GM12865 (cell line): ENCODE data around the gene CCAR1.
"Not testable (repeated sequence)": the region's sequence is repeated elsewhere in the genome, so short reads cannot be mapped to it uniquely, and the experiment has no call there.

Experiments
- DNase-seq: peaks from one replicate; pipeline ENCODE4 v3.0.0; 2010; ENCODE audit warnings: low read depth
- H3K4me3 ChIP-seq: 2 replicates; pipeline ENCODE4 v1.5.1; 2011; ENCODE audit warnings: mild to moderate bottlenecking, low read depth, low read length, control low read depth
- TF ChIP-seq, protein P1 (sequence below): IDR thresholded peaks from 2 replicates; pipeline ENCODE4 v1.5.1; 2011; ENCODE audit warnings: low read length, control low read depth, low read depth, inconsistent platforms; ENCODE audit not compliant: insufficient read depth; ENCODE audit errors: missing control alignments

The CCAR1 gene

DNA sequence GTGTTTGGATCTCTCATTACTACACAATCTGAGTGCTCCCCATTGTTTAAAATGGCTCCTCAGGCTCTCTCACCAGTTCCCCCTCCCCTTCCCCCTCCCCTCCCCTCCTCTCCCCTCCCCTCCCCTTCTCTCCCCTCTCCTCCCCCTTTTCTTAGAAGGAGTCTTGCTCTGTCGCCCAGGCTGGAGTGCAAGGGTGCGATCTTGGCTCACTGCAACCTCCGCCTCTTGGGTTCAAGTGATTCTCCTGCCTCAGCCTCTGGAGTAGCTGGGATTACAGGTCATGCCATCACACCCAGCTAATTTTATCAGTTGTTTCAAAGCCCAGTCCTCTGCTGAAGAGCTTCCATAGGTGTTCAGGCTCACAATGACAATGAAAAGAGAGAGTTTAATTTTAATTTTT lies 3.6 kb upstream of the CCAR1 start:
- no peak for DNase-seq
- no peak overlapping the region for H3K4me3 ChIP-seq
- TF ChIP-seq, protein P1, sequence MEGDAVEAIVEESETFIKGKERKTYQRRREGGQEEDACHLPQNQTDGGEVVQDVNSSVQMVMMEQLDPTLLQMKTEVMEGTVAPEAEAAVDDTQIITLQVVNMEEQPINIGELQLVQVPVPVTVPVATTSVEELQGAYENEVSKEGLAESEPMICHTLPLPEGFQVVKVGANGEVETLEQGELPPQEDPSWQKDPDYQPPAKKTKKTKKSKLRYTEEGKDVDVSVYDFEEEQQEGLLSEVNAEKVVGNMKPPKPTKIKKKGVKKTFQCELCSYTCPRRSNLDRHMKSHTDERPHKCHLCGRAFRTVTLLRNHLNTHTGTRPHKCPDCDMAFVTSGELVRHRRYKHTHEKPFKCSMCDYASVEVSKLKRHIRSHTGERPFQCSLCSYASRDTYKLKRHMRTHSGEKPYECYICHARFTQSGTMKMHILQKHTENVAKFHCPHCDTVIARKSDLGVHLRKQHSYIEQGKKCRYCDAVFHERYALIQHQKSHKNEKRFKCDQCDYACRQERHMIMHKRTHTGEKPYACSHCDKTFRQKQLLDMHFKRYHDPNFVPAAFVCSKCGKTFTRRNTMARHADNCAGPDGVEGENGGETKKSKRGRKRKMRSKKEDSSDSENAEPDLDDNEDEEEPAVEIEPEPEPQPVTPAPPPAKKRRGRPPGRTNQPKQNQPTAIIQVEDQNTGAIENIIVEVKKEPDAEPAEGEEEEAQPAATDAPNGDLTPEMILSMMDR, result no peak

DNA sequence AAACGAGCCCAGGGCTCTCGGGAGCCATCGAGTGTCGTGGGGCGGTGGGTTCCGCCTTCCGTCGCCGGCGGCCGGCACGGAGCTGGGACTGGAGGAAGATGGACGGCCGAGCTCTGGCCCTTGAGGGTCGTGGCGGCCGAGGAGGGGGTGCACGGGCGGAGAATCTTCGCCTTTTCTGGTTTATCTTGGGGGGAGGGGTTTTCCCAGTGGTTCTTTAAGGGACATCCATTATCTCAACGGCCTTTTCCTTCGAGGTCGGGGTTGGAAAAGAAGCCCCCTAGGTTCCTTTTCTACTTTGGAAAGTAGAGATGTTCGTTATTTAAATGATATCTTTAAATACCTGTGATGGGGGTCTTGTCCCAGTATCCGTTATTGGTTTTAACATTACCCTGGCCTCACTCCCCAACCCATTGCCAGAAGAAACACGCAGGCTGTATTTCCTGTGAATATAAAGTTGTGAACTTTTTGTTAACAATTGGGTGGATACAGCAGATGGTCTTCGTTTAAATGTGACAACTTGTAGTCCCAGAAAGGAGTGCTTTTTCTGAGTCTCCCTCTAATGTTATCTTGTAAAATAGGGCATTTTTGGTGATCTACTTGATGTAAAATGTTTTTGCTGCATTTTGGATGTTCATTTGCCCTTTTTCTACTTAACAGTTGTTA lies 765 bp downstream of the CCAR1 start:
- TF ChIP-seq, protein P1, result no peak
- peak; percentile 8 for DNase-seq
- H3K4me3 ChIP-seq, result peak overlapping the region; percentile 83

DNA sequence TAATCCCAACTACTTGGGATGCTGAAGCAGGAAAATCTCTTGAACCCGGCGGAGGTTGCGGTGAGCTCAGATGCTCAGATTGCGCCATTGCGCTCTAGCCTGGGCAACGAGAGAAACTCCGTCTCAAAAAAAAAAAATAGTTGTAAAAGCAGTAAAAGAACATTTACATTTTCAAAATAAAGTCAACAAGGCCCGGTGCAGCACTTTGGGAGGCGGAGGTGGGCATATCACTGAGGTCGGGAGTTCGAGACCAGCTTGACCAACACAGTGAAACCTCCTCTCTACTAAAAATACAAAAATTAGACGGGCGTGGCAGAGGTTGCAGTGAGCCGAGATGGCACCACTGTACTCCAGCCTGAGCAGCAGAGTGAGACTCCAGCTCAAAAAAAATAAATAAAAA lies 4.0 kb downstream of the CCAR1 start:
- H3K4me3 ChIP-seq, result no peak overlapping the region
- TF ChIP-seq, protein P1, result no peak
- DNase-seq, result no peak

DNA sequence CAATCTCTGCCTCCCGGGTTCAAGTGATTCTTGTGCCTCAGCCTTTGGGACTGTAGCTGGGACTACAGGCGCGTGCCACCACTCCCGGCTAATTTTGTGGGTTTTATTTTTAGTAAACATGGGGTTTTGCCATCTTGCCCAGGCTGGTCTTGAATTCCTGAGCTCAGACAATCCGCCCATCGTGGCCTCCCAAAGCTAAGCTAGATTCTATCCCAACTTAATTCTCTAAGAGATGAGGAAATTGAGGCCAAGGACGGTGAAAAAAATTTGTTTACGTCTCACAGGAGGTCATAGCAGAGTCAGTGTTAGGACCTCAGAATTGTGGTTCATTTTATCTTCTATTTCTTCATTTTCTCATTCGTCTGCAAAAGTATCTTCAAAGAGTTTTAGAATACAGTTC lies 6.1 kb downstream of the CCAR1 start:
- no peak overlapping the region for H3K4me3 ChIP-seq
- no peak for DNase-seq
- TF ChIP-seq, protein P1, result no peak

DNA sequence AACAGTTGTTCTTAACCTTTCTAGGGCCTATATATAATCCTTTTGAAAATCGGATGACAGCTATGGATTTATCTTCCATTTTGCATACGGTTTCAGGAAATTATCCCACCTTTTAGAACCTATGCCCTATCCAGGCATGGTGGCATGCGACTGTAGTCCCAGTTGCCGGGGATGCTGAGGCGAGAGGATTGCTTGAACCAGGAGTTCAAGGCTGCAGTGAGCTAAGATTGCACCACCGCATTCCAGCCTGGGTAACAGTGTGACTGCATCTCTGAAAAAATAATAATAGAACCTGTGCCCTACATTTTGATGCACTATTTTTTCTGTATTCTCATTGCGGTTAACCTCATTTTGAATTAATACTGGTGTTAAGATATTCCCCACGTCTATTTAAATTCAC lies 11.6 kb downstream of the CCAR1 start:
- TF ChIP-seq, protein P1, result no peak
- no peak overlapping the region for H3K4me3 ChIP-seq
- DNase-seq, result no peak

DNA sequence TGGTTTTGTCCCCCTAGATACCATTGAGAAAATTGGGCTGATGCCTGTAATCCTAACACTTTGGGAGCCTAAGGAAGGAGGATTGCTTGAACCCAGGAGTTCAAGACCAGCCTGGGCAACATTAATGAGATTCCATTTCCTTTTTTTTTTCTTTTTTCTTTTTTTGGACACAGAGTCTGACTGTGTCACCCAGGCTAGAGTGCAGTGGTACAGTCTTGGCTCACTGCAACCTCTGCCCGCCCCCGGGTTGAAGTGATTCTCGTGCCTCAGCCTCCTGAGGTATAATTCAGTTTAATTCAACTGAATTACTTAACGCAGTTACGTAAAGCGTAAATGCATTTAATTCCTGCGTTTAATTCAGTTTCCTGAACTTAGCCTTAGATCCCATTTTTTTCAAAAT lies 13.3 kb downstream of the CCAR1 start:
- DNase-seq, result no peak
- TF ChIP-seq, protein P1, result no peak
- no peak overlapping the region for H3K4me3 ChIP-seq

DNA sequence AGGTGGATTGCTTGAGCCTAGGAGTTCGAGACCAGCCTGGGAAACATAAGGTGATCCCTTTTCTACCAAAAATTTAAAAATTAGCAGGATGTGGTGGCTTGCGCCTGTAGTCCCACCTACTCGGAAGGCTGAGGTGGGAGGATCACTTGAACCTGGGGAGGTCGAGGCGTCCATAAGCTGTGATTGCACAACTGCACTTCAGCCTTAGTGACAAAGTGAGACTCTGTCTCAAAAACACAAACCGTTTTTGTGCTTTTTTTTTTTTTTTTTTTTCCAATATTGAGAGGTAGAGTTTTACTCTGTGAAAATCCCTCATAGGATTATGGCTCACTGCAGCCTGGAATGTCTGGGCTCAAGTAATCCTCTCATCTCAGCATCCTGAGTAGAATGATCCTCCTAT lies 14.1 kb downstream of the CCAR1 start:
- TF ChIP-seq, protein P1, result no peak
- no peak for DNase-seq
- H3K4me3 ChIP-seq, result no peak overlapping the region

DNA sequence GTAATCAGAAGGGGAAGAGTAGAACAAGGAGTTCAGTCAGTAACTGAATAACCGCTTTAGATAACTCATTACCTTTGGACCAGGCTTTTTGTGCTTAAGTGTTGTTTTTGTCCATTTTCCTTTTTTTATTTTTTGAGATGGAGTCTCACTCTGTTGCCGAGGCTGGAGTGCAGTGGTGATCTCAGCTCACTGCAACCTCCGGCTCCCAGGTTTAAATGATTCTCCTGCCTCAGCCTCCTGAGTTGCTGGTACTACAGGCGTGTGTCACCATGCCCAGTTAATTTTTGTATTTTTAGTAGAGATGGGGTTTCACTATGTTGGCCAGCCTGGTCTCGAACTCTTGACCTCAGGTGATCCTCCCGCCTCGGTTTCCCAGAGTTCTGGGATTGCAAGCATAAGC lies 14.7 kb downstream of the CCAR1 start:
- H3K4me3 ChIP-seq, DNase-seq: not testable (repeated sequence)

DNA sequence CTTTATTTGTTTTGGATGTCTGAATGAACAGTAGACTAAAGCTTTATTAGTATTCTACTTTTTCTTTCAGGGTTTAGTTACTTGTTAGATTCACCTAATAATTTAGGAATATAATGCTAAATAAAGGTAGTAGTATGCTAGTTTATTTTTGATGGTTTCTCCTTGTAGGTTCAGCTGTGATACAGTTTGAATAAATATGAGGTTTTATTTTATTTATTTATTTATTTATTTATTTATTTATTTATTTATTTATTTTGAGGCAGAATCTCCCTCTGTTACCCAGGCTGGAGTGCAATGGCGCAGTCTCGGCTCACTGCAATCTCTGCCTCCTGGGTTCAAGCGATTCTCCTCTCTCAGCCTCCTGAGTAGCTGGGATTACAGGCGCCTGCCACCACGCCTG lies 19.6 kb downstream of the CCAR1 start:
- not testable (repeated sequence) for DNase-seq

More for the DNA sequence above, 19.6 kb downstream of the CCAR1 start:
- H3K4me3 ChIP-seq, result not testable (repeated sequence)
